GM18498 (cell line): ENCODE data around the gene TOR3A.

Experiments used
- ATAC-seq: cut with Tn5 transposase; IDR thresholded peaks from one replicate; pipeline ENCODE4 v1.9.1; 2021; ENCODE audit warnings: mild to moderate bottlenecking, moderate library complexity; ENCODE audit not compliant: unreplicated experiment

TOR3A gene

DNA sequence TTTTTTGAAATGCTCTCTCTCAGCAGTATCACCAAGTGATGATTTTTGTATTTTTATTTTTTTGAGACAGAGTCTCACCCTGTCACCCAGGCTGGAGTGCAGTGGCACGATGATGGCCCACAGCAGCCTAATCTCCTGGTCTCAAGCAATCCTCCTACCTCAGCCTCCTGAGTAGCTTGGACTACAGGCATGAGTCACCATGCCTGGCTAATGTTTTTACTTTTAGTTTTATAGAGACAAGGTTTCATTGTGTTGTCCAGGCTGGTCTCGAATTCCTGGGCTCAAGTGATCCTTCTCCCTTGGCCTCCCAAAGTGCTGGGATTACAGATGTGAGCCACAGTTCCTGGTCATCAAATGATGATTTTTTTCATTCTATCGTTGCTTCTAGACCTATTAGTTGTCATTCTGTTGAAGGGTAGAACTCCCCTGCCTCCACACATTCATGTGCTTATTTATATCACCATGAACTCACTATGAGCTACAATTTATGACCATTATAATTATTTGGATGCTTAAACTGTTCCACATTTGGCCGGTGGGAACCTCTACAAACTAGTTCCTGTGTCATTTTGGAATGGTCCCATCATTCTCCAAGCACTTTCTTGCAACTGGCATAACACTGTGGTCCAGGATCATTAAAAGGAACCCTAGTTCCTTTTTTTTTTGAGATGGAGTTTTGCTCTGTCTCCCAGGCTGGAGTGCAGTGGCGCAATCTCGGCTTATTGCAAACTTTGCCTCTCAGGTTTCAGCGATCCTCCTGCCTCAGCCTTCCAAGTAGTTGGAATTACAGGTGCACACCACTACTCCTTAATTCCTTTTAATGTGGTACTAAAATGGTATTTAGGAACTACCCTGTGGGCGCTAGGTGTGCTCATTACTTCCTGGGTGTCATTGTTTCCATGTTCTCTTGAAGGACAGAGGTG is 20.2 kb upstream of the TOR3A start:
- no peak for ATAC-seq

DNA sequence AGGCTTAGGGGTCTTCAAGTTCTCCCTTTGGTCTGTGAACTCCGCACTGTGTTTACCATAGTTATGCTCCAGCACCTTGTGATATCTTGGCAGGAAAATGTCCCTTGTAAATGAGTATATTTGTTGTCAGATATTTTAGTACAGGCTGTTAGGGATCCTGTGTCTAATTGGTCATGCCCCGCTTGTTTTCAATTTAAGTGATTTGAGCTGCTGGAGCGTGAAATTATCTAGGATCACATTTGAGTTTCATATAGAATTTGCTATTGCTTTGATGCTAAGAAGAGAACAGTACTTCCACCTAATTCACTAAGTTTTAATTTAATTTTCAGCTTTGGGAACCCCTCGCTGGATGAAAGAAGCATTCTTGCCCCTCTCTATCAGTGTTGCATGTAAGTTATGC is 15.4 kb upstream of the TOR3A start:
- ATAC-seq: no peak

DNA sequence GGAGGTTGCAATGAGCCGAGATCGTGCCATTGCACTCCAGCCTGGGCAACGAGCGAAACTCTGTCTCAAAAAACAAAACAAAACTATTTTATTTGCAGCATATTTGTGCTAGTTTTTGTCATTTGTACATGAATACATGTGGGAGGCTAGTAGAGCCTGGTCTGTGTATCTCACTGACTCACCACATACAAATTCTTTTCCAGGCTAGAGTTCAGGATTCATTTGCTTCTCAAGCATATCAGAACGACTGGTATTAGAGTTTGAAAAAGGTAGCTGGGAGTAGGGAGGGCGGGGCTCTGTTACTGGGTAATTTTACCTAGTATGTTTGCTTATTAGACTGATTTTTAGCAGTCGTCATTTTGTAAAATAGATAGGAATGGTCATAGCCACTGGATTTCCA is 4.5 kb upstream of the TOR3A start:
- ATAC-seq: no peak

DNA sequence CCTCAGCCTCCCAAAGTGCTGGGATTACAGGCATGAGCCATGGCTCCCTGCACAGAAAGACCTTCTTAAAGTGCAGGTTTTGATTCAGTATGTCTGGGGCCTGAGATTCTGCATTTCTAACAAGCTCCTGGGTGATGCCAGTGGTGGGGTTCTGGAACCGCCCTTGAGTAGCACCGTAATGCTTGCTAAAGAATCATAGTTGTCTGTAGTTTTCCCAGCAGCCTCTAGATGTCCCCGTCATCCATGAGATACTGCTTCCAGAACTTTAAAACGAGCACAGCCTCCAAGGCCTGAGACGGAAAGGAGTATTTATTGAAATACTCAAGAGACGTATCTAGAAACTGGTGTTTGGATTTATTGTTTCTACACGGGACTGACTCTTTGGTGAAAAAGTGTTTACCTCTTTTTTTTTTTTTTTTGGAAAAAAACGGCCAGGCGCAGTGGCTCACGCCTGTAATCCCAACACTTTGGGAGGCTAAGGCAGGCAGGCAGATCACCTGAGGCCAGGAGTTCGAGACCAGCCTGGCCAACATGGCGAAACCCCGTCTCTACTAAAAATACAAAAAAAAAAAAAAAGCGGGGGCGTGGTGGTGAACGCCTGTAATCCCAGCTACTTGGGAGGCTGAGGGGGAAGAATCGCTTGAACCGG is 2.6 kb upstream of the TOR3A start:
- ATAC-seq: no peak

DNA sequence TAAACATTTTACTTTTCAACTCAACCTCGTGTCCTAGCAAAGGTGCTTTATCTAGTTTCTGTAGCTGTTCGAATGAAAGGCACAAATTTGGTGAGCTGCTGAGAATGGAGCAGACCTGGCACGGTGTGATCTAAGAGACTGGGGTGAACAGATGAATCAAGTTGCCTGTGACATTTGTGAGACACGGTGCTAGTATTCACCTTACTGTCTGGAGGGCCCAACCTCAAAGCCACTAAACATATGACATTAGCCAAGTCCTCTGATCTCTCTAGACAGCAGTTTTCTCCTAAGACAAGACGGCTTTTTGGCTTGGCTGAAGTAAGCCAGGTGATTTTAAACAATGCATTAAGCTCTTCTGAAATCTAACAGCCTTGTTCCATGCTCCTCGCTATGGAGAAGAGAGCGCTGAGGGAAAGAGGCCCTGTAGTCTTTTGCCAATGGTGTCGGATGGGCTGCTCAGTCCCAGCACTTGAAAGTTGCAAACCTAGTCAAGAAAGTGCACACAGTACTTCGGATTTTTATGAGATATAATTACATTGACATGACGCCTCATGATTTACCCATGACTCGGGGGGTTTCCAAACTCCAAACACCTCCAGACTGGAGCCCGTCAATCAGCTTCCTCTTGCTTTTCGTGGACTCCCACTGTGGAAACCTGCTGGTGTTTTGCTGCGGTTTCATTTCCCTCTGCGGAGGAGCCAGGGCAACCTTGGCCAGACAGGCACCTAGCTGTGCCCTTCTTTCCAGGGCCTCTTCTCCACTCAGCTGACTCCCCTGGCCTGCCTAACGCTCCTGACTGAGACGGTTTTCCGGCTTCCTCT is 794 bp upstream of the TOR3A start:
- peak; percentile 26 for ATAC-seq

DNA sequence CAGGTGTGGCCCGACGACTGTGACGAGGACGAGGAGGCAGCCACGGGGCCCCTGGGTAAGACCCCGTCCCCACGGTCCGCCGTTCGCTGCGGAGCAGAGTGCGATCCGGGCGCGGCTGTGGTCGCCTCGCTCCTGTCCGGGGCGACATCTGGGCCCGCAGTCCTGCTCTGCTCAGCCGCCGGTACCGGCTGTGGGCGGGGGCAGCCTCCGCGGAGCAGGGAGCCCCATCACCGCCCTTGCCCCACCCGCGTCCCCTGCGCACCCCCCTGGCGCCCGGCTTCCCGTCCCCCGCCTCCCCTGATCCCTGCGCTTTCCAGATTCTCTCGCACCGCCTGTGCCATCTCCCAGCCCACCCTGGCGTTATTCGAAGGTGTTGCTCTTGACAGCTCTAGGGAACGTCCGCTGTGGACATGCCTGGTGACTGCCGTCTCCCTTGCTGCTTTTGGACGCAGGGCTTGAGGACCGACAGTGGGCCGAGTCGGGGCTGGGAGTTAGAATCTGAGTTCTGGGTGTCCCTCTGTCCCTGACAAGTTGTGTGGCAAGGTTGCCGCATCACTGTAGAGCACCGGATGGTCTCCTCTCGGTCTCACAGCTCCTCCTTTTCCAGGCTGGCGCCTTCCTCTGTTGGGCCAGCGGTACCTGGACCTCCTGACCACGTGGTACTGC is 596 bp downstream of the TOR3A start:
- ATAC-seq: peak; percentile 21

DNA sequence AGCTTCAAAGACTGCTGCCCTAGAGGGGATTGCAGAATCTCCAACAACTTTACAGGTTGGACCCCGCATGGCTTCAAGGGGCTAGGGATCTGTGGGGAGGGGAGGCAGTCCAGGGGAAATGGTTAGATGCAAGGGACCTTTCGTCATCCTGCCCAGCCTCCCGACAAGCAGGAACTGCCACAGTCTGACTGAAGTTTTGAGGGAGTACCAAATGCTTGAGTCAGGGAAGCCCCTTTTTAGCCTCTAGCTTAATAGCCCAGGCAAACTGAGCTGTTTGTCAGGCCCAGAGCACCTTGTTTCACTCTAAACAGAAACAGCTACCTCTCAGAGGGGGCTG is 1.1 kb downstream of the TOR3A start:
- ATAC-seq: no peak

DNA sequence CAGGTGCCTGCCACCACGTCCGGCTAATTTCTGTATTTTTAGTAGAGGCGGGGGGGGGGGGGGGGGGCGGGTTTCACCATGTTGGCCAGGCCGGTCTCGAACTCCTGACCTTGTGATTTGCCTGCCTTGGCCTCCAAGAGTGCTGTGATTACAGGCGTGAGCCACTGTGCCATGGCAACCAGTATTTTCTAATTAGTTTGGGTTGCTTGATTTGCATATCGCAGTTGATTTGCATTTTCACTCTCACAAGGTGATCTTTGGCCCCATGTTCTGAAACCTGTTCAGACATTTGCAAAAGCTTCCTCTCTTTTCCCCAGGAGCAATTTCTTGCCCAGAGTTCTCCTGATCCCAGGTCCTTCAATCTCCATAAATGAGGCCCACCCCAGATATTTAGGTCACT is 1.7 kb downstream of the TOR3A start:
- ATAC-seq: no peak

DNA sequence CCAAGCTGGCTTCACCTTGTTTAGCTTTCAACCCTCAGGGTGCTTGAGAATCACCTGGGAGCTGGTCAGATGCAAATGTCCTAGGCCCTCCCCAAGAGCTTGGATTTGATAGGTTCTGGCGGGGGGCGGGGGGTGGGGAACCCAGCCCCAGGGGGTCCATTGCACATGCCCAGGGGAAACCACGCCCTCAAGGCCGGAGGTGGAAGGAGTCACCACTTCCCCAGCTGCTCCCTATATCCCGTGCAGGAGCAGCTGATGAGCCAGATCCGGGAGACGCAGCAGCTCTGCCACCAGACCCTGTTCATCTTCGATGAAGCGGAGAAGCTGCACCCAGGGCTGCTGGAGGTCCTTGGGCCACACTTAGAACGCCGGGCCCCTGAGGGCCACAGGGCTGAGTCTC is 5.8 kb downstream of the TOR3A start:
- no peak for ATAC-seq

DNA sequence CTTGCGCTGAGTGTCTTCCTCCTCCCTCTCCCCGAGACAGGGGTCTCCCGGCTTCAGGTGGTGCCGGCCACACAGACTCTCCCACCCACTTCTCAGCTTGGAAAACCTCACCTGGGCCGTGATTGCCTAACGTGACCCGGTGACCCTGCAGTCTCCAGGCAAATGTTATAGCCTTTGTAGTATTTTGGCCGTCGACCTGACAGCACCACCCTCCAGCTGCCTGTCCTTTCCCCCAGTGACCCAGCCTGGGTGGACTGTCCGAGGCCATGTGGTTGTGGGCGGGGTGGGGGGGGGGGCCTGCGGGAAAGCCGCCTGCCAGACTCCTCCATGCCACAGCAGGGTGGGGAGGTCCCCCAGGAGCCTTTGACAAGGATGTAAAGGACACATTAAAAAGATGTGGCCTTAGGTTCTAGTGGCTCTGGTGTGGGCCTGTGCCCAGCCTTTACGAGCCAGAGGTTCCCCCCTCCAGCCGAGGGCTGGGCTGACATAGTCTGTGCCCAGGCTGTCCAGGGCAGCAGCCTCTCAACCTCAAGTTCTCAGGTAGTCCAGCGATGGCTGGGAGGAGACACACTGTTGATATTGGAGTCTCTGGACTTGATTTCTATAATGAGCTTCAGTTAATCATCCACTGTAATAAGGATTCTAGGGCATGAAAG is 8.1 kb downstream of the TOR3A start:
- no peak for ATAC-seq

DNA sequence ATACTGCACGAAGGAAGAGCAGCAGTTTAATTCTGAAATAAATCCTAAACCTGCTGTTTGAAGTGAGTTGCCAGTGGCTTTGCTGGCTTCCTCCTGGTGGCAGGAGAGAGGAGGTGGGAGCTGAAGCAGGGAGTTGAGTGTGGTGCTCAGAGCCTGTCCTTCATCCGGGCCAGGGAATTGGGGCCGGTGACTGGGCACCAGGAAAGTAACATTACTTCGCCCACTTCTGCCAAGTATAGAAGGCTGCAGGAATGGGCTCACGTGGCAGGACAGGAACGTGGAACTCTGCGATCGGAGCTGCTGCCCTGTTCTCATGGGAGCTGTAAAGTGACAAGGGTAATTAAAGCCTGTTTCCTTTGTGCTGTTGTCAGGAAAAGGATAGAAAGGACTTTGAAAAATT is 8.7 kb downstream of the TOR3A start:
- no peak for ATAC-seq

DNA sequence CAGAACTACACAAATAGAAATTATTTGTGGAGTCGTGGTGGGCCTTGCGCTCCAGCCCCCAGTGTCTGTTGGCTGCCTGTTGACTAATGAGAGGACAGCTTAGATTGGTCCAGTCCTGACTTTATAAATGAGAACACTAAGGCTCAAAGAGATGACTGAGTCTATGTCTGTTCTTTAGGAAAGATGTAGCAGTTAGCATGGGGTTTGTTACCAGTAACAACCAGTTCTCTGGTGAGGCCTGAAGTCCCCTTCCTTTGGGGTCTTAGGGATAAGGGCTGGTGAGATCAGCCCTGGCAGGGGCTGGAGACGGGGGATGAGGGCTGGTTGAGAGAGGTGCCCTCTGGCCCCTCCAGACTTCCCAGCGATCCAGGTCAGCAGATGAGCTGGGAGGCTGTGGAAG is 9.1 kb downstream of the TOR3A start:
- ATAC-seq: no peak

DNA sequence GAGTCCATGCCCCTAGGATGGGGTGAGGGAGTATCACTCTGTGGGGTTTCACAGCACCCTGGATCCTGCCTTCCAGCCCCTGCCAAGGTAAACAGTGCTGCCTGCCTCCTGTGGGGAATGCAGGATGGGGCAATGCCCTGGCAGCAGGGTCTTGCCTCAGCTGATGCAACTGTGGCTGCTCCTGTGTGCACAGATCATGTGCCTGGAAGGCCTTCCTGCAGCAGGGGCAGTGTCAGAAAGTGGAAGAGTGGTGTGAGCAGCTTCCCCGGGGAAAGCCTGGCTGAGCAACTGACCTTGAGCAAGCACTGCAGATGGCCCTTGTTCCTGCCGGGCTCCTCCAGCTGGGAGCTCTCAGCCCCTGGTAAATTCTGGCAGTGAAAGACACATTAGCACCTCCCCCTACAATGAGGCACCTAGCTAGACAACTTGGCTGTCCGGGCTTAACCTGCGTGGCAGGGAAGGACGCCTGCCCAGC is 9.9 kb downstream of the TOR3A start:
- no peak for ATAC-seq

DNA sequence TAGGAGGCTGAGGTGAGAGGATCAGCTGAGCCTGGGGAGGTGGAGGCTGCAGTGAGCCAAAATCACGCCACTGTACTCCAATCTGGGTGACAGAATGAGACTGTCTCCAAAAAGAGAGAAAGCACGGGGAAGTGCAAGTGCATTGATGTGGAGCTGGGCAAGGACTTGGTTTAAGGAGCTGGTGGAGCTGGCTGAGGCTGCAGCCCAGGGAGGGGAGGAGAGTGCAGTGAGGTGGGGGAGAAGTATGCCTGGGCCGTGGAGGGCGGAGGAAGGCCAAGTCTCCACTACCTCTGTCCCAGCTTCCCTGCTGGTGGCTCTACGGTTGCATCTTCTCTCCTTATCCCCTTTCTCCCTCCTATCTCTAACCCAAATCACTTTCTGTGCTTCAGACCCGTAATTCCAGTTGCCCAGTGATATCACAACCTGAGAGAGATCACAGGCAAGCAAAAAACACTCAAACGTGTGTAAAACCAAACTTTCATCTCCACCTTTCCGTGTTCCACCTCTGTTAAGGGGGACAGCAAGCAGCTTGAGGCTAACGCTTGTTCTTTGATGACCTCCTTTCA is 11.1 kb downstream of the TOR3A start:
- ATAC-seq: no peak

DNA sequence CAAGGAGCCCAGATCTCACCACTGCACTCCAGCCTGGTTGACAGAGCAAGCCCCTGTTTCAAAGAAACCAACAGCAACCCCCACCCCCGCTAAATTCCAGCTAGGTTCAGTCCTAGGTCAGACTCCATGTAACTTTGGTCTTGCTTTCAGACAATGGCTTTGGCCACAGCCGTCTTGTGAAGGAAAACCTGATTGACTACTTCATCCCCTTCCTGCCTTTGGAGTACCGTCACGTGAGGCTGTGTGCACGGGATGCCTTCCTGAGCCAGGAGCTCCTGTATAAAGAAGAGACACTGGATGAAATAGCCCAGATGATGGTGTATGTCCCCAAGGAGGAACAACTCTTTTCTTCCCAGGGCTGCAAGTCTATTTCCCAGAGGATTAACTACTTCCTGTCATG is 12.9 kb downstream of the TOR3A start:
- no peak for ATAC-seq

DNA sequence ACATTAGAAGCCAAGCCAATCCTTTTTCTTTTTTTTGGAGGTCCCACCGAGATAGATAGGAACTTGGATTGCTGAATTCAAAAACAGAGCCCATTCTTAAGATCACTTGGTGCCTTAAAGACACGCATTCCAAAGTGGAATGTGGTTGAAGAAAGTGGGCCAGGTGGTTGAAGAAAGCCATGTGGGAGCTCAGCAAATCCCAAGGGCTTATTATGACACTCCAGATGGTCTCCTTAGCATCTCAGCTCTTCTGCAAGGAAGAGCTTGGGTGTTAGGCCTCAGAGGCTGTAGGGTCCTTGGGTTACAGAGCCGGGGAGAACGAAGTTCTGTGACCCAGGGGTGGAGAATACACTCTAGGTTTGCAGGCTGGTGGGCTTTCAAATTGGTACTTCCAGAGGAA is 13.5 kb downstream of the TOR3A start:
- no peak for ATAC-seq

DNA sequence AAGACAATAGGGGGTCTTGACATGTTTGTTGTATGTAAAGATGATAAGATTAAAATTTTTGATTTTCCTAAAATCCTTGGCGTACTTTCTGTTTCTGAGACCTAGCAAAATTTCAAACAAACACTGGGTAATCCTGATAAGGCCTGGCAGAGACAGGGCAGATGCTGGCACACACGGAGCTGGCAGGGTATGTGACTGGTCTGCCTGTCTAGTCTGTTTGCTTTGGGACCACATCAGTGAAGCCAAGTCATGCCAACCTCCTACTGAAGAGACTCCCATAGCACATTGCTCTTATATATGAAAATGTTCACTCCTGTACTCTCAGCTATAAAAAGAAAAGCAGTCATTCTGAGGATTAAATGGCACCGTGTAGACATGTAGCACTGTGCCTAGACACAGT is 14.1 kb downstream of the TOR3A start:
- ATAC-seq: no peak

DNA sequence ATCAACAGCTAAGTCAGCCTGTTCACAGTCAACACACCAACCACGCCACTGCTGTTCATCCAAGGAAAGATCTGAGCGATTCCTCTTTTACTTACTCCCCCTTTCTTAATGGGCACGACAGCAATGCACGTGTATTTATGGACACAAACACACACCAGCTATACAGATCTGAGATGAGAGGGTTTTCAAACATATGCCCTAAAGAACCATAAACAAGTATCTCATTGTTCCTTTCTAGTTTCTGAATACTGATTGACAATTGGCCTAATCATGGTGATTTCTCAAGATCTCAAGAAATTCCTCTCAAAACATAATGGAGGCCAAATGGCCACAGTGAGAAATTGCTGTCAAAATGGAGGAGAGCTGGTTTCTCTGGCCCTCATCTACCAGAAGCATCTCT is 18.0 kb downstream of the TOR3A start:
- ATAC-seq: no peak

DNA sequence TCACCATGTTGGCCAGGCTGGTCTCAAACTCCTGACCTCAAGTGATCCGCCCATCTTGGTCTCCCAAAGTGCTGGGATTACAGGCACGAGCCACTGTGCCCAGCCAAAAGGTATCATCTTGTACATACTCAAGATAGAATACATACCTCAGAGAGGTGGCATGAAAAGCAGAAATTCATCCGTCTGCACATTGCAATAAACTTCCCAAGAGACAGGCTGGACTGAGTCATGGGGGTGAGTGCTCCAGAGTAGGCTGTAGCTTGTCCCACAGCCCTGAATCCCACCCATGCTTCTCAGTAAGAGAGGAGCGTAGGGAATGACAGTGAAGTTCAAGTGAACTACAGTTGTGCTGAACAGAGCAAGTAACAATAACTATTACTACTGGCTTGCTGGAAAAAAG is 19.7 kb downstream of the TOR3A start:
- ATAC-seq: no peak

DNA sequence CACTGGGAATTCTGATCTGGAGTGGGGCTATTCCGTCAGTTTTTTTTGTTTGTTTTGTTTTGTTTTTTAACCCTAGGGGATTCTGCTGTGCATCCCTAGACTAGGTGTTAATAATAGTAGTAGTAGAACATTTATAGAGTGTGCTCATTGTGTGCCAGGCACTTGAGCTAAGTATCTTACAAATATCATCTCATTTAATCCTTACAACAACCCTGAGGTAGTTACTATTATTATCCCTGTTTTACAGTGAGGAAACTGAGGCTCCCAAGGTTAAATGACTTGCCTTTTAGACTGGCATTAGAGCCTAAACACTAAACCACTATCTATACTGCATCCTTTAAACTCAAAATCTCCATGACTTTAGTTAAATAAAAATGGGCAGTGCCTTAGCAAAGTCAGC is 22.1 kb downstream of the TOR3A start:
- ATAC-seq: no peak
